Stimulated activated CD4-positive, alpha-beta T cell treated with anti-CD3 and anti-CD28 coated beads, TNF-alpha, amount 100 ng/mL, for 4 hours (primary cell): ENCODE measurements around the gene CDC14B.
"Not testable (repeated sequence)": the region's sequence is repeated elsewhere in the genome, so short reads cannot be mapped to it uniquely, and the experiment has no call there.

ENCODE experiments used
- DNase-seq, 3 experiments: peaks; one replicate each; pipeline ENCODE4 v3.0.0-alpha.2; 2020; ENCODE audit warnings: low read depth in 3 of 3

Gene CDC14B

DNA sequence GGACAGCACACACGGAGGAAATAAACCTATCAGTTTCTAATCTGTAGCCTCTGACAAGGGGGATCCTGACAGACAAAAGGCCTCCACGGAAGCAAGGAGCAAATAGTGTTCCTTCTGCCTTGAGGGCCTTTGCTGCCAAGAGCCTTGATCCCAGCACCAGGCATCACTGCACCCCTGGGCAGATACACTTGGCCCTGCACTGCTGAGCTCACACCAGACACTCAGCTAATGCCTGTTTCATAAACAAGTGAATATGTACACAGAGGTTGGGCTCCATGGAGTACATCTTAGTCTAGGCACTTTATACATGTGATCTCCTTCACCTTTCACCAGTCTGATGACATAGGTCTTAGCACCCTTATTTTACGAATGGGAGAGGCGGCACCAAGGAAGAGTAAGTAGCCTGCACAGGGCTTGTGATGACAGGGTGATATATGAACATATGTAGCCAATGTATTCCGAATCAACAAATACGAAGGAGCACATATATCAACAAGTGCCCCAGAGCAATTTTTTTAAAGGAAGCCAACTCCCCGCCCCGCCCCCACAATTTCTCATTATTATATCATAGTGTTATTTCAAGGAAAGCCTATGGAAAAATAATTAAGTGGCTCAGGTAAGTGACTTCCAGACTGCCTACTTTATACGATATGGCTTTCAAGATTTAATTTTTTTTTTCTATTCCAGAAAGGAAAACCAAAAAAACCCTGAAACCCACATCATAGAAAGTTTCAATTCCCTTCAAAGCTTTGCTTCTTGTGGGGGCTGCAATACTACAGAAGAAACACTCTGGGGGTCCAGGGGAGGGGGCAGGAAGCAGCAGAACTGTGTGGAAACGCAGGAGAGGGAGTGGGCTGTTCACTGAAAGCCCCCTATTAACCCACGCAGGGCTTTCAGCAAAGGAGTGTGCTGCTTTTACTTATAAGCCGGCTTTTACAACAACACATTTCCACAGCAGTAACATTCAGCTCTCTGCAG lies 32.0 kb downstream of the CDC14B start:
- no peak for DNase-seq

DNA sequence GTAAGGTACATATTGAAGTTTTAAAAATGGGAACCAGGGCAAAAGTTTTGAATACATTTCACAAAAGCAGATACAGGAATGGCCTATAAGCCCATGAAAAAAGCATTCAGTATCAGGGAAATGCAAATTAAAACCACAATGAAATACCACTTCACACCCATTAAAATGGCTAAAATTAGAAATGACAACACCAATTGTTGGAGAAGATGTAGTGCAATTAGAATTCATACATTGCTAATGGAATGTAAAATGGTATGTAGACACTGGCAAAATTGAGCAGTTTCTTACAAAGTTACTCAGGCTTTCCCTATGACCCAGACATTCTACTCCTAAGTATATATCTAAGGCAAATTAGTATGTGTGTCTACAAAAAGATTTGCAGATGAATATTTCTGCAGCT lies 34.2 kb downstream of the CDC14B start:
- no peak for DNase-seq

DNA sequence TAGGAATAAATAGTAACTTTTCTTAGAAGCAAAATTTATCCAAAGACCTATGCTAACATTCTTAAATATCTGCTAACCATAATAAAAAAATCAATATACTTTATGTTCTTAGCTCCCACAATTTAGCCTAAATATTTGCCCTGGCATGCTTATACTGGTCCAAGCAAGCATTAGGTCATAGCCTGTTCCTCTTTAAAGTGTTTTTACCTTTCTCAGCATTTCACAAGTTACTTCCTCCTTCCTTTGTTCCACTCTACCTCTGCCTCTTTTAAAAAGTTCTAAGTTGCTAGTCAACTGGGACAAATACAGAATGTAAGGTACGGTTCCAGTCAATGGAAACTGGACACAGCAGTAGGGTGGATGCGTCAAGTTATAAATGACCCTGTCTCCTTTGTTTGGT lies 37.4 kb downstream of the CDC14B start:
- not testable (repeated sequence) for DNase-seq

DNA sequence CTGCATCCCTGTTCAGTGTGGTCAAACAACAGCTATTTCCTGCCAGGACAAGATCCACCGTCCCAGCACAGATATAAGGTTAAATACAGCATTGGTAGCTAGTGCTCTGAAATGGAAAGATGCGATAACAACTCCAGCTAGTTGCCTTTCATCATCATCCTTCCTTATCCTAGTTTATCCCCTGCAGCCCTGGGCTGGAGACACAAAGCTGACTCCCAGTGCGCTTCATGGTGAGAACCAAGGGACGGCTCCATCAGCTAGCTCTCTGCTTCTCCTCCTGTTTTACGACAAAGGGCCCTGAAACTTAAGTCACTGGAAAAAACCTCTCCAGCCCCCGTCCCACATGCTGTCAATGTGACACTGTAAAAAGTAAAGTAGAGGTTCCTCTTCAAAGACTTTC lies 37.9 kb downstream of the CDC14B start:
- no peak for DNase-seq

DNA sequence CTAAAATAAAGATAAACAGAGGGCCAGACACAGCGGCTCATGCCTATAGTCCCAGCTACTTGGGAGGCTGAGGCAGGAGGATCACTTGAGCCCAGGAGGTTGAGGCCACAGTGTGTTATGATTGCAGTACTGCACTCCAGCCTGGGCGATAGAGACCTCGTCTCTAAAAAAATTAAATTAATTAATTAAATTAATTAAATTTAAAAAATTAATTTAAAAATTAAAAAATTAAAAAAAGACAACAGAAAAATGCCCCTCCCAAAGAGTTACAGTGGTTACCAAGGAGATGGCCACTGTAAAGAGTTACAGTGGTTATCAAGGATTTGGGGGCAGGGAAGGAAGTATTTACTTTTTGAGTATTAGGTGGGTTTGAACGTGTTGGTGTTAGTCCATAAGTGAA lies 38.3 kb downstream of the CDC14B start:
- DNase-seq = no peak

DNA sequence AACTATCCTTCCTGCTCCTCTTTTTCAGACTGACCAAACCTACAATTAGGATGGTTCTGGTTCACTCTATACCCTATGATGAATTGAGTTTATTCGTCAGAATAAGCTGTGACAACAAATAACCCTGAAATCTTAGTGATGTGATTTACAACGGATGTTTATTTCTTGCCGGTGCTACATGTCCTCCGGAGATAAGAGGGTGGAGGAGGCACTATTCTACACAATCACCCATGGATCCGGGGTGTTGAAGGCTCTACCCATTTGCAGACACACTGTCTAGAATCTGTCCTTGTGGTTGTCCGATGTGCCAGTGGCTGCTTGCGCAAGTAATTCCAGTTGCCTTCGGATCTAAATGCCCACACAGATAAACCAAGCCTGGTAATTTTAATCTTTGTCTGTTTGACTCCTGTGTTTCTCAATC lies 44.7 kb downstream of the CDC14B start:
- no peak for DNase-seq

DNA sequence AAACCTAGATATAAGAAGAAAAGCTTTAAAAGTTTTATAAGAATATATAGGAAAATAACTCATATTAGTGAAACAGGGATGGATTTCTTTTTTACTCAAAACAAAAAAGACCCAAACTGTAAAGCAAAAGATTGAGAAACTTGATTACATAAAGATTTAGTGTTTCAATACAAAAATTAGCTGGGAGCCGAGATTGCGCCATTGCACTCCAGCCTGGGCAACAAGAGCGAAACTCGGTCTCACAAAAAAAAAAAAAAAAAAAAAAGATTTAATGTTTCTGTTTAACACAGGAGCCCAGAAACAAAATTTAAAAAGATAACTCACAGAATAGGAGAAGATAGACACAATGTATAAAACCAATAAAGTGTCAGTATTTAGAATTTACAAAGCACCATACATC lies 45.2 kb downstream of the CDC14B start:
- no peak for DNase-seq

DNA sequence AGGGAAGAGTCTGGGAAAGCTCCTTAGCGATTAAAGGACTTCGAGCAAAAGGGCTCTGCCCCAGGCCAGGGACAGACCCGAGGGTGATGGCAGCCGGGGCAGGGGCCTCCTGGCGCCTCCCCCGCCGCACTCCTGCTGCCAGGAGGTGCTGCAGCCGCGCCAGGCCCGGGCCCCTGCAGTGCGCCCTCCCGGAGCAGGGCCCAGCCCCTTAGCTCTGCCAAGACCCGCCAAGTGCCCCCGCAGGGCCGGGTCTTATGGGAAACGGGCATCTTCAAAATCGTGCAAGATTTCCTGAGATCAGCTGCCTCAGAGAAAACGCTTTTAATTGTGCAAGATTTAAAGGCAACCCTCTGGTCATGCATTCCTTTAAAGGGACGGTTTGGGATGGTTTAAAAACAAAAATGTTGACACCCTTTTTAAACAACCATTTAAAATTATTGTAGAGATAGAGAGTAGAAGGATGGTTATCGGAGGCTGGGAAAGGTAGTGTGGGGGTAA lies 52.4 kb downstream of the CDC14B start:
- DNase-seq = peak in 1 of 3 experiments; percentile 6

DNA sequence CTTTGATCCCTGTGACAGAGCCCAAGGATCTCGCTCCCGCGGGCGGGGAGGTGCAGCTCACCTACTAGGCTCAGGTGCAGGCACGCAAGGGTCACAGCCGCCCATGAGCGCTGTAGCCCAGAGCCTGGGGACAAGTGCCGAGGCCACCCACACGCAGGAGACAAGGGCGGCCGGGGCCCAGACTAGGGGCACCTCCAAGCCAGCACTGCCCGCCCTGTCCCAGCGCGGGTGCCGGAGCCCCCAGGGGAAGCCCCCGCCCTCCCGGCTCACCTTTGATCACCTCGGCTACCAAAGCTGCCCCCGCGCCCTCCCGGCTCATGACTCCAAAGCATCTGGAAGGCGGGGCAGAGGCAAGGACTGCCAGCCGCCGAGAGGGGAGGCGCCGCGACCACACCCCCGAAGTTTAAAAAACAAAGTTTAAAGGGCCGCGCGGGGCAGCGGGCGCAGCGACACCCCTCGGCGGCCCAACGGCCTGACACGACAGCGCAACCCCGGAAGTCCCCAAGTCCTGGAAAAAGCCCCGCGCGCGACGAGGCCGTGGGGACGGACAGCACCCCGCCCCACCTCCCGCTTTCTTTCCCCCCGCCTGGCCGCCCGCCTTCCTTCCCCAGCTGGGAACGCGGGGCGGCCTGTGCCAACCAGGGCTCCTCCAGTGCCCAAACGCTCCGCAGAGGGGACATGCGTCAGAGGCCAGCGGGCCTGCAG lies 53.0 kb downstream of the CDC14B start:
- peak; percentile 51 to 54 (median 53) for DNase-seq

DNA sequence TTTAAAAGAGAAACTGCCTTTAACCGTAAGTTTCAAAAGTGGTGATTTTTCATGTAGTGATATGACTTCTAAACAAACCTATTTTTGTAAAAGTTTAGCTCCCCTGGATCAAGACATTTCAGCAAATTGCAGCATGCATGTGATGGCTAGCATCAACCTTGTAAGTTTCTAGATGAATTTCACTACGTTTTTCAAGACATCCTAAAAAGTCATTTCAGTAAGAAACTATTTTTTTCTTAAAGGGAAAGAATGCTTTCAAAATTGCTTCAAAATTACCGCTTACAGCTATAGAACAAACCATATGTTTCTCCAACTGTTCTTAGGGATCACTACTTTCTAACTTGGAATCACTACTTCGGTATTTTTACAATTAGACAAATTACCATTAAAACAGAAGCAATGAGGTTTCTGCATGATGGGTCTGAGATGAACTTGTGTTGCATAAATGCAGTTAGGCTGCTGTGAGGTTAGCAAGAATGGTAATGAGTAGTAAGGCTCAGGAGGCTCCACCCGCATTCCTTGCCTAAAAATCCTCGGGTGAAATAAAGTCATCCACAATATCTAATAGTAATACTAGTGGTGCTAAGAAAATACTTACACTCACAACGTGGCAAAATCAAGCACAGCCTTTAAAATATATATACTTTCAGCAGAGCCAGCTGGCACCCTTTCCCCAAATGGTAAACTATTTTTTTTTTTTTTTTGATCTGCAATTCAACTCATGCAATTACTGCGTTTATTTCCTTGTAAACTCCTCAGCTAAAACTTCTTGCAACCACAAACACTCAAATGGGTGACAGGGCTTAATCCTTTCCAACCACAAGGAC lies 53.8 kb downstream of the CDC14B start:
- DNase-seq = no peak

DNA sequence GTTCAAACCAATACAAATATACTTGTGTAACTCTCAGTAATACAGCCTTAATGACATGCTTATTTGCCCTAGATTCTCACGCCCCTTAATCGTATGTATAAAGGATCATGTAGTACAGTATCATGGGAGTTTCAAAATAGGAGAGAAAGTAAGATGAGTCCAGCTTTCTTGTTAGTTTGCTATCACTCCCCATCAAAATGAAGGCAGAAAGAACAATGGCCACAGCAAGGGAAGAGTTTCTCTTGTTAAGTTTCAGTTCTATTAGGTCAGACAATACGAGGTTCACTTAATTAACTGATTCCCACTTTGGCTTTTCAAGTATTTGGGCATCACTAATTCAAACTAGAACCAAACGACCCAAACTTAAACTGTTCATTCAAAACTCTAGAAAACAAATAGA lies 55.4 kb downstream of the CDC14B start:
- no peak for DNase-seq

DNA sequence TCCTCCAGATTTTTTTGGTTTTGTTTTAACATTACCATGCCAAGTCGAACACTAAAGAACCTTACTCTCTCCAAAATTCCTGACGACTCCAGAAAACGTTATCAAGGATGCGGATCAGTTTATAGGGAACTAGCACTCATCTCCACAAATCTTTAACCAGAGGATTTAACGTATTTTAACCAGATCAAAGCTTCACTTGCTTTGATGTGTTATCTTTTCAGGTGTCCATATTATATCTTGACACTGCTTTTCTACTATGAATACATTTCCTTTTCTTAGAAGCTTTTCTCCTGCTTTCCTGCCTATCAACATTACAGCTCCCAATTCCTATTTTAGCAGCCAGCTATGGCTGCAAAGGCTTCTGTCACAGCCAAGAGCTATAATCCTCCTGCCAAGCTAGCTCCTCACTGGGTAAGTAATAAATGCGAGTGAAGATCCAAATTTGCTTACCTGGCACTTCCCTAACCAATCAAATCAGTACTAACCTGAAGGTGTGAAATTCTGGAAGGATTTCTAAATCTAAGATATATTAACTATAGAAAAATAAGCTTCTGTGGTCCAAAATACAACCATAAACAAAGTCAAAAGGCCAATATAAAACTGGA lies 60.2 kb downstream of the CDC14B start:
- DNase-seq = no peak

DNA sequence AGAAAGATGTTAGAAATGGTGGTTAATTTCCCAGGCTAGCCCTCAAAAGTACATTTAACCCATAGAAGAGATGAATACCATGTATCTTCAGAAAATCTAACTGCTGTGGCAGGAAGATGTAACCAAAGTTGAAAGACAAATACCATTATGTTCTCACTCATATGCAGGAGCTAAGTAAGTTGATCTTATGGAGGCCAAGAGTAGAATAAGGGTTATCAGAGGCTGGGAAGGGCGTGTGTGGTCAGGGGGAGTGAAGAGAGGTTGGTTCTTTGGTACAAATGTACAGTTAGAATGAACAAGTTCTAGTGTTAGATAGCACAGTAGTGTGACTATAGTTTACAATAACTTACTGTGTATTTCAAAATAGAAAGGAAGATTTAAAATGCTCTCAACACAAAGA lies 61.7 kb downstream of the CDC14B start:
- DNase-seq = no peak

DNA sequence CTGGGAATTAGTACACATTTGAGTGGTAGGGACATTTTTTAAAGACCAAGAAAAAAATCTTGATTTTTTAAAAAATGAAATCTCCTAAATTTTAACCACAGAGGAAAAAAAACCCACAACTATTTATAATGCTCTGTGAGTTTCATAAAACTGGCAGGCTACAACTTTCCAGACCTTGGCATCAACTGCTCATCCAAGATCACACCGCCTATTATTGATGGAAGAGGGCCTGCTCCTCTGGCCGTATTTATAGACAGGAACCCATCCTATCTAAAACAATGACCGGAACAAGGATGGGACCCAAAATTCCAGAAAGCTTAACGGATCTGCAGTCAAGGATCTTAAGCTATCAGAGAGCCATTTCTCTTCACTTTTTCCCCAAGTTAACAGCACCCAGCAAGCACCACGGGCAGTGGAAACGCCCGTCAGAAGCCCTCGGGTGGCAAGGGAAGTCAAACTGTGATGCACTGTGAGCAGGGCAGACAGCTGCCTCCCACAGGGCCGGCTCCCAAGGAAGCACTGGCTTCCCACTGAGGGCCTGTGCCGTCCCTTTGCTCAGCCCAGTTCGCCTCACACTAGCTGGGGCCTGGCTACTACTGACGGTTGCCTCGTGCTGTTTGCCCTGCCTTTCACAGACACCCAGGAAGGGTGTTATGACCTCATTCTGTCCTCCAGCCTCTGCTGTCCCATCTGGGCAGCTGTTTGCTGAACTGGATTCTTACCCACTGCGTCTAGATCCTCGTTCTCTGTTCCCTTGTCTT lies 62.8 kb downstream of the CDC14B start:
- DNase-seq = no peak

DNA sequence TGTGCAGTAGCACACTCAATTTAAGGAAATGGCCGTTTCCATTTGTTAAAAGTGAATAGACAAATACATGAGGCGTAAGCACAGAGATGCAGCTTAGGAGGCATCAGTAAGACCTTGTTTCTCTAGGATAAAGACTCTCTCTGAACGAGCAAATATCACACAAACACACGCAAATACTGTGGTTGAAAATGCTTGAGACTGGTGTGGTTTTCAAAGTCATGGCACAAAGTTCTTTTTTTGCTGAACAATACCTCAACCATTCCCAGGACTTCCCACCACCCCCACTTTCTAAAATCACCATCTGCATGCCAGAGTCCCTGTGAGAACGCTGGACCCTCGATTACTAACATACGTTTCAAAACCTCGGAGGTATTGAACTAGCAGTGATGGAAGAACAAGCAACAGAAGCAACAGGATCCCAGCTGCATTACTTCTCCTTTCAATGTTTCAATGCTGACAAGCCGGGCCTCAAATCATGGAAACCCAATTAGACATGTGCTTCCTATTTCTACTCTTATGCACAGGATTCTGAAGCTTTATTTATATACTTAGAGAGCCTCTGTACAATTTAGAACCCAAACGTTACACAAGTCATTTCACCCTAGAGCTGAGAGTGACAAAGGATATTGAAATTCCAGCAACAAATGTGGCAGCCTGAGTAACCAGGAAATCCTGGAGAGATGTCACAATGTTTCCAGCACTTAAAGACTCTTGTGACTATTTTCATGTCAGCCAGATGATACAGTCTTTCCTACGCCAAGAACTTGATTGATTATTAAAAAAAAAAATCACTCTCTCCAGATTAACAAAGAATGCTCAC lies 63.9 kb downstream of the CDC14B start:
- DNase-seq = no peak

DNA sequence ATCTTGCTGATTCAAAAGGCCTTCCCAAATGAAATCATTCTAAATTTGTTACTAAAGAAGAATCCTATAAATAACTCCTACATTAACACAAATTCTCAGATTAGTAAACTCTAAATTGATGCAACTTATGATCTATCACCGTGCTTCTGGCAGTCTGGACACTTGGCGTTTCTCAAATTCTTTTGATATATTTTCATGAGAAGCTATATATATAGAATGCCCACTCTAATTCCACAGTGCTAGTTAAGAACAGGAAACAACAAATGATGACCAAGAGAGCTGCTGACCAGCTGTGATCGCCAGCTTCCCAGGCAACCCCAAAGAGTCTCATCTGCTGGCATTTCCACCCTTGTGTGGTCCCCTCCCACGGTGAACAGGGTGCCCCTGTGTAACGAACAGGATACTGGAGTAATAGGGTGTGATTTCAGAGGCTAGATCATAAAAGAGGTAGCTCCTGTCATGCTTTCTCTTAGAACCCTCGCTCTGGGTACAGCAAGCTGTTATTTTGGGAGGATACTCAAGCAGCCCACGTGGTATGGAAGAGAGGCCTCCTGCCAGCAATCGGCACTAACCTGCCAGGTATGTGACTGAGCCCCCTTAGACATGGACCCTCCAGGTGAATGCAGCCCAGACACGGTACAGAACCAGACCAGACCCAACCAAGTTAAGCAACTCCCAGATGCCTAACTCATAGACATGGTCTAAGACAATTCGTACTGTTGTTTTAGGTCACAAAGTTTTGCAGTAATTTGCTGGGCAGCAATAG lies 64.7 kb downstream of the CDC14B start:
- DNase-seq = no peak

DNA sequence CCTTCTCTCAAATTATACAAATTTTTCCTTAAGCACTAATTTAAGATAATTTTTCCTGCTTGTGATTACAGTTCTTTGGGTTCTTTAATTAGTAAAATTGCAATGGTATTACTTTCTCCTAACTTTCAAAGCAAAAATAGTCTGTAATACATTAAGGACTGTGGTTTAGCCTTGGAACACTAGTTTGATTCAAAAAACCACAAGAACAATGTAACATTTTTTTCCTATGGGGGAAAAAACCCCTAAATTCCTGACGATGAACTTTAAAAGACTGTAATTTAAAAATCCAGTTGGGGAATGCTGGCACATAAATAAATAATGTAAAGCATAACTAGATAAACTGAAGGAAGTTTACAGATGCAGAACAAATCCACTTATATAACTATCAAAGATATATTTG lies 65.3 kb downstream of the CDC14B start:
- DNase-seq = no peak

DNA sequence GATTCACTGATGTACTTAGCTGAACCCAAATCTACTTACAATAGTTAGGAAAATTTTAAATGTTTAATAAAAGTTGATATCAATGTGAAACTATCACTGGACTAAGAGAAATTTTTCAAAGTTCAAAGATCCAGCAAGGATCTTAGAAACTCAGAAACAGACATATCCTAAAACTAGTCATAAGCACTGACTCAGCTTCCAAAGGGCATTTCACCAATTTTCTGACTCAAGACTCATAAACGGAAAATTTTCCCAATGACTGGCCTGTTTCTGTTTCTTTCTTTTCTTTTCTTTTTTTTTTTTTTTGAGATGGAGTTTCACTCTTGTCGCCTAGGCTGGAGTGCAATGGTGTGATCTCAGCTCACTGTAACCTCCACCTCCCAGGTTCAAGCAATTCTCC lies 66.6 kb downstream of the CDC14B start:
- DNase-seq = no peak

DNA sequence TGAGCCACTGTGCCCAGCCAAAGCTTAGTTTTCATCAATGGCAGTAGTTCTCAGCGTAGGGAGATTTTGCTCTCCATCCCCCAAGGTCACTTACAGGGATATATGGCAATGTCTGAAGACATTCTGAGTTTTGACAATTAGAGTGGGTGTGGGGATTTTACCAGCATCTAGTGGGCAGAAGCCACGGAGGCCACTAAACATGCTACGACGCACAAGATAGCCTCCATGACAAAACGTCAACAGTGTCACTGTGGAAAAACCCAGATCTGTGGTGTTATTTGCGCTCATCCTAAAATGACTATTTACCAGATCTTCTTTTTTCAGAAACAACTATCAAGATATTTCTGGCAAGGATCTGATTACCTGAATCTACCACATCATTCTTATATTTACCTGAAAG lies 68.2 kb downstream of the CDC14B start:
- DNase-seq = no peak
